Activated T-cell treated with anti-CD3 and anti-CD28 coated beads, Interleukin-2, amount 50 U/mL, for 4 hours (primary cell): ENCODE measurements around the gene BID. TPM values are rescaled to one million over a fixed set of nuclear protein-coding genes. Genes with fewer than 3 reads are reported as not detected.
"Not testable (repeated sequence)": the region's sequence is repeated elsewhere in the genome, so short reads cannot be mapped to it uniquely, and the experiment has no call there.

ENCODE experiments used
- ATAC-seq, 2 donors: fragments of 200-7000 bp; cut with Tn5 transposase; one replicate each; pipeline ENCODE4 v1.10.0; 2021
- DNase-seq: peaks from one replicate; pipeline ENCODE4 v3.0.0-alpha.2; 2020
- H3K27me3 Mint-ChIP-seq: one replicate; pipeline ENCODE4 v1.8.0; 2021; ENCODE audit warnings: low read depth, mixed read lengths
- H3K36me3 Mint-ChIP-seq: one replicate; pipeline ENCODE4 v1.8.0; 2022; ENCODE audit warnings: mixed read lengths; ENCODE audit not compliant: insufficient read depth
- H3K4me1 Mint-ChIP-seq: one replicate; pipeline ENCODE4 v1.8.0; 2021; ENCODE audit warnings: low read depth, mixed read lengths
- H3K4me3 Mint-ChIP-seq: one replicate; pipeline ENCODE4 v1.8.0; 2021; ENCODE audit warnings: mild to moderate bottlenecking, moderate library complexity, mixed read lengths
- H3K9me3 Mint-ChIP-seq: one replicate; pipeline ENCODE4 v1.8.0; 2021; ENCODE audit warnings: mixed read lengths
- total RNA-seq, 3 donors: library from RNA; stranded (reverse); gene quantifications; one replicate each; pipeline ENCODE4 v1.2.1, GENCODE V29; 2021

The BID gene
- total RNA-seq, 3 donors from 2014 or later = 30.3 to 39.5 (median 36.5) TPM

DNA sequence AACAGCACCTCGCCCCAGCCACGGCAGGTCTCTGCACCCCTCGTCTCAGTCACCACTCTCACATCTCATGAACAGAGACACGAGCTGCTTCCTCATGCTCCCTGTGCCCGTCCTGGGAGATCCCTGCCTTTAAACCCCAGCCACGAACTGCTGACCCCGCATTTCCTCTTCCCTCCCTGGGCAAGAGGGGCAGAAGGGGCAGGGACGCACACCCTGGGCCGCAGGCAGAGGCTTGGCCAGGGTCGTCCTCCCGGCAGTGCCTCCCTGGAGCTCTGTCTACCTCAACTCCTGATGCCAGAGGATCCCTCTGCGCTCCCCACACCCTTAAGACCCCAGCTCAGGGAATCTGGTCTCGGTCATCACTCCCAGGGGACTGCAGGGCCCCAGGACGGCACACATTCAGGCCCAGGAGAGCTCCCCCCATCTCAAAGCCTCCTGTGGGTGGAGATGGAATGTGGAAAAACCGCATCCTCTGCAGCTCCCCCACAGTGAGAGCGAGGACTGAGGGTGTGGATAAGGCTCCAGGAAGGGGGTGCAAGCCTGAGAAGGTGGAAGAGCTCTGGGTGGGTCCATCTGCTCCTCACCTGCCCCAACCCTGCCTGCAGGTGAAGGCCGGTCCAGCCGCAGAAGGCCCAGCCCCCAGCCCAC, 1.2 kb downstream of the BID start:
- H3K9me3 Mint-ChIP-seq = no peaks in the 10 kb centered on the region
- DNase-seq (no peak), ATAC-seq (no peak)
- peak overlapping the region; percentile 82 for H3K4me3 Mint-ChIP-seq
- H3K4me1 Mint-ChIP-seq = peaks cover 74% of the 10 kb centered on the region
- no peaks in the 10 kb centered on the region for H3K36me3 Mint-ChIP-seq
- H3K27me3 Mint-ChIP-seq = no peaks in the 10 kb centered on the region

DNA sequence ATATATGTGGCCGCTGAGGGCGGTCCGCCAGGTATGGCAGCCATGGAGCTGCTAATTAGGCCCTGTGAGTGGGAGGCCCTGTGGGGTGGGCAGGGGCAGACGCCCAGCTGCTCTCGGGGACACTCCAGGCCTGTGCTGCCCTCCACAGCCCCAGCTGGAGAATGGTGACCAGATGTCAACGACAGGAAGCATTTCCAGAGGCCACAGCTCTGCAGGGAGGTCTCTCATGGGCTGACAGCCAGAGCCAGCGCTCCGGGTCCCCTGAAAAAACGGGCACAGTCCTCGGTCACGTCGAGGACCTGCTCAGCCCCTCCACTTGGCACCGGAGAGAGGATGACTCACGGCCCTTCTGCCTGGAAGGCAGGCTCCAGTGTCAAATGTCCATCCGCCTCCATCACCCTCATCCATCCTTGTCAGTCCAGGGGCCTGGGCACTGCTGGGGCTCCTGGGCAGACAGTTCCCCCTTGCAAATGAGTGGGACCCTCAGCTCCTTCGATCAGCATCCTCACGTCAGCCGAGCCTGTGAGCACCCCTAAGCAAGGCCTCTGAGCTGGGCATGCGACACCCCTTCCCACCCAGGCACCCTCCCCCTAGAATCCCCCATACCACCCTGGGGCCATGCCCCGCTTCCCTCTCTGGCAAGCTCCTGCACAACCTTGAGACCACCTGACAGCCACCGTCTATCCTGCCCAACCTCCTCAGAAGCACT, 1.9 kb downstream of the BID start:
- no peak for DNase-seq
- Mint-ChIP-seq H3K36me3 (no peaks in the 10 kb centered on the region), H3K9me3 (no peaks in the 10 kb centered on the region), H3K4me1 (peaks cover 74% of the 10 kb centered on the region), H3K4me3 (peak overlapping the region; percentile 82), H3K27me3 (no peaks in the 10 kb centered on the region)
- no peak for ATAC-seq

DNA sequence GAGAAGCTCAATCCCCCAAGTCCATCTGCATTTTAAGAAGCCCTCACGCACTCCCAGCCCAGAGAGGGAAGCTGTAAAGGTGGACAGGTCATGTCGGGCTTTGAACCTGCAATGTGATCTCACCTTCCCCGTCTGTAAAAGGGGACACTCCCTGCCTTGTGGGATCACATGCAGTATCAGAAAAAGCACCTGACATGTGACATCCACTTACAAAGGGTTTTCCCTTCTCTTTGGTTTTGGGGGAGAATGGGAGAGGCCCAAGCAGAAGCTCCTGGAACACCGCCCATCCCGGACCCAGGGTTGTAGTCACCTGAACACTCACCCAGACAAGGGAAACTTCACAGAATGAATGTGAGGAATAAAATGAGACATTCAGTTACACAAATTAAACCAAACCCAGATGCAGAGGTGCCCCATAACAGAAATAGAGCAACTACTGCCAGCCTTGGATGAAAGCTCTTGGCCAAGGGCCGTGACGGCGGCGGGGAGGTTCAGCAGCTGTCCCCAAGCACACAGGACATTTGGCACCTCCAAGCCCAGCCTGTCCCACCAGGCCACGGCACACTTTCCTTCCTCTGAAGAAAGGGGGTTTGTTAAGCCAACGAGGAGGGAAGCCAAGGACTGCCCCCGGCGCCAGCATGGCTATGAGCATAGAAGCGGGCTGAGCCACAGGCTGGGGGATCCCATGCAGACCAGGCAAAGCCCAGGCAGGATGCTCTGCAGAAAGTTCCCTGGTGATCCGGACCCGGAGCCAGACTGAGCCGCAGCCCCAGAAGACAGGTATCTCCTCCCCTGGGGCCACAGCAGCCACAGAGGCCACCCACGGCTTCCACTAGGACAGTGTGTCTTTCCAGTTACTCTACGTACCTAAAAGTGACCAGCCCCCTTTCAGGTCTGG, 3.8 kb downstream of the BID start:
- H3K36me3 Mint-ChIP-seq = no peaks in the 10 kb centered on the region

DNA sequence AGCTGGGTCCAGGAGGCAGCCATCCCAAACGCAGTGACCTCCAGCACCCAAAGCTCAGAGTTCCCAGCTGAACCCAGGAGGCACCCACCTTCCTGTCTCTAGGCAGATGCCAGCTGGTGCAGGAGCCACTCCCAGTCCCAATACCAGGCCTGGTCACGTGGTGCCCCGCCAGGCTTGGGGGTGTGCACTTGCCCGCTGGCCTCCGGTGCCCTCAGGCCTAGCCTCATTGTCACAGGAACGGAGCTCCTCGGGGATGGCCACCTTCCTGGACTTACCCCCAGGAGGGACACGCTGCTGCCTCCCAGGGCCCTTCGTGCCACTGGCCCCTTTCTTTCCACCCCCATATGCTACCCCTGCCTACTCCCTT, 4.6 kb downstream of the BID start:
- Mint-ChIP-seq H3K4me3 (peak overlapping the region; percentile 6), H3K27me3 (no peaks in the 10 kb centered on the region), H3K4me1 (peaks cover 57% of the 10 kb centered on the region), H3K36me3 (no peaks in the 10 kb centered on the region), H3K9me3 (no peaks in the 10 kb centered on the region)
- DNase-seq (no peak), ATAC-seq (no peak)

More for the DNA sequence above, 3.8 kb downstream of the BID start:
- Mint-ChIP-seq H3K9me3 (no peaks in the 10 kb centered on the region), H3K4me3 (peak overlapping the region; percentile 6), H3K4me1 (peaks cover 60% of the 10 kb centered on the region), H3K27me3 (no peaks in the 10 kb centered on the region)
- no peak for ATAC-seq
- DNase-seq = no peak

DNA sequence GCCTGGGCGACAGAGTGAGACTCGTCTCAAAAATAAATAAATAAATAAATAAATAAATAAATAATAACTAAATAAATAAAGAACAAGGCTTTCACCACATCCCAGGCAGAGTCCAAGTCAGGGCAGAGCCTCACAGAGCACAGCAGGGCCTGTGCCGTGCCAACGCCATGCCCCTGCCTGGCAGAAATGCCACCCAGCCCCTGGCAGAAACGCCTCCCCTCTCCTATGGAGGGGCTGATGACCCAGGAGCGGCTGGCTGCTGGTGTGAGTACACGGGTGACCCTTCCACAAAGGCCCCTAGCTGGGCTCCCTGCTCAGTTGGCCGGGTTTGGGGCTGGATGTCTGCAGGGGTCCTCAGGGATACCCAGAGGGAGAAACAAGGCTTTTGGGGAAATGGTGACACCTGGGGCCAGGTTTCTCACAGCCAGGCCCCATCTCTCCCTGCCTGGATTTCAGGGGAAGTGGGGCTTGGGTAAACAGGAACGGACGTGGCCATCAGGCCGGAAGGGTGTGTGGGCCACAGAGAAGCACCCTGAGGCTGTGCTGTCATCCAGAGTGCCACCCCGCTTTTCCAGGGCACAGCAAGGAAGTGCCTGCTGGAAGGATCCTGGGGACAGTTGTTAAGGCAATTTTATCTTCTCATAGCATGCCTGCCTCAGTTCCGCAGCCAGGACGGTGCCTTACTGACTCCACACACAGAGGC, 5.1 kb downstream of the BID start:
- H3K4me3 Mint-ChIP-seq = no peak overlapping the region
- DNase-seq = no peak
- H3K4me1 Mint-ChIP-seq = peaks cover 61% of the 10 kb centered on the region
- H3K27me3 Mint-ChIP-seq = no peaks in the 10 kb centered on the region
- no peaks in the 10 kb centered on the region for H3K9me3 Mint-ChIP-seq
- ATAC-seq = no peak
- H3K36me3 Mint-ChIP-seq = no peaks in the 10 kb centered on the region

DNA sequence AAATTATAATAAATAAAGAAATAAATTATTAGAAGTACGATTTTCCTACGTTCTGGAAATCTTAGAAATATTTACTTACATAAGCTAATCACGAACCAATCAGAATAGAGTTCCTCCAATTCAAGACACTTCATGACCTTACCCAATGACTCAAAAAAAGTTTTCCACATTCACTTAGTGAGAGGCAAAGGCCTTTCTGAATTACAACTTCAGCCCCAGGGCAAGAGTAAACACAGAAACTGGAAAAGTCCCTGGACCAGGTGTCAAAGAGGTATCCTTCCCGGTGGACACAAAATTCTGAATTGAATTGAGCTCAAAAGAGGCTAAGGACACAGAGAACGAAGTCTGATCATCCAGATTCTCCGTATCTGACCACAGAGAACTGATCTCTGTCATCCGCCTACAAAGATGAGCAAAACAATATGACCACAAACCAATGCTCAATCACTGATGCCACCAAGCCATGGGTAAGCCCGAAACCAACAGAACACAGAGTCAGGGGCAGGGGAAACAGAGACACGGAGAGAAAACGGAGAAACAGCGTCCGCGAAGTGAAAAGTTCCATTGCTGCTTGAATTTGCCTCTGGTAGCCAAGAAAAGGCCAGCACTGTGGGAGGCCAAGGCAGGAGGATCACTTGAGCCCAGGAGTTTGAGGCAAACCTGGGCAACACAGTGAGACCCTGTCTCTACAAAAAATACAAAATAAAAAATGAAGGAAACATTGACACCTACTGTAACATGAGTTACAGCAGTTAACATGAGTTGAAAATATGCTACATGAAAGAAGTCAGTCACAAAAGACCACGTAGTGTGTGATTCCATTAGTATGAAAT, 6.8 kb downstream of the BID start:
- Mint-ChIP-seq H3K27me3 (no peaks in the 10 kb centered on the region), H3K4me1 (peaks cover 61% of the 10 kb centered on the region), H3K36me3 (no peaks in the 10 kb centered on the region), H3K4me3 (peak overlapping the region; percentile 42), H3K9me3 (no peaks in the 10 kb centered on the region)
- ATAC-seq = peak; percentile 94
- peak; percentile 32 for DNase-seq

DNA sequence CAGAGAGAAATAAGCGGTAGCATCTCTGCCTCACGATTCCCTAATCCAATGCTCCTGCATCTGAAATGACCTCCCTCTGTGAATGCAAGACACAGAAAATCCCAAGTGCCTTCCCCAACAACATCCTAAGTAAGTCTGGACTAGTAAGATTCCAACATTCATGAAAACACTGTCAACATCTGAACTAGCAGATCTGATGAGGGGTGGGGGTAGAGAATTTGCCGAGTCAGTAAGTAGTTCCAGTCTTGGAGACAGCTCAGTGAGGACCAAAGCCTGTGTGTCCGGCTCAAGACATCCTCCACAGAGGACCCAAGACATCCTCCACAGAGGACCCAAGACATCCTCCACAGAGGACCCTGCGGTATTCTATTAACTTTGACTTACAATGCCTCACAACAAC, 9.4 kb downstream of the BID start:
- not testable (repeated sequence) for H3K9me3 Mint-ChIP-seq, H3K27me3 Mint-ChIP-seq, H3K36me3 Mint-ChIP-seq, ATAC-seq, DNase-seq, H3K4me3 Mint-ChIP-seq
- H3K4me1 Mint-ChIP-seq = peaks cover 53% of the 10 kb centered on the region

DNA sequence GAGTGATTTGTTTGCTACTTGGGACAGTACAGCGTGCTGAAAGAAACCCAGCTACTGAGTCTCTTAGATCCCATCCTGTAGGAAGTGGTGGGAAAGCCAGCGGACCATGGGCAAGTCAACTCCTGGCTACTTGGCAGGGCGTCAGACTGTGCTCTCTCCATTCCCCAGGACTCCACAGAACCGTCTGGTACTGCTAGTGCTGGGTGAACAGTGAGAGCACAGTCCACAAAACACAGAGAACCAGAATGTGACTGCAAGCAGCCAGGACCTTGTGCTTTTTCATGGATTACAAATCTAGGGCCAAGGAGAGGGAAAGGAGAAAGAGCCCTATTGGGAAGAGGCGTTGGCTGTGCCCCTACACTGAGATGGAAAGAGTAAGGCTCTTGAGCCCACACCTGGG, 10.2 kb downstream of the BID start:
- Mint-ChIP-seq H3K36me3 (peaks cover 3% of the 10 kb centered on the region), H3K27me3 (no peaks in the 10 kb centered on the region), H3K4me1 (peaks cover 48% of the 10 kb centered on the region), H3K9me3 (no peaks in the 10 kb centered on the region), H3K4me3 (no peak overlapping the region)
- ATAC-seq = no peak
- DNase-seq = no peak

DNA sequence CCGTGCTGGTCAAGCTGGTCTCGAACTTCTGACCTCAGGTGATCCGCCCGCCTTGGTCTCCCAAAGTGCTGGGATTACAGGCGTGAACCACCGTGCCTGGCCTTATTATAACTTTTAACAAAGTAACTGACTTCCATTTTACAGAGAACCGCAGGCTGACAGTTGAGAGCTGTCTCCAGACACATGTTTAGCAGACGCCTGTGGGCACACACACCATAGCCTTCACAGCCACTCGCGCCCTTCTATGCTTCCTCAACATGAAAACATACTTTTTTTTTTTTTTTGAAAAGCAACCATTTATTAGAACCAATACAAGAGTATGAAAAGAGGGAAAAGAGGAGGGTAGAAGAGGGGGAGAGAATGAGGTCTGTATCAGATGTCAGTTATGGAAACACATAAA, 10.8 kb downstream of the BID start:
- not testable (repeated sequence) for H3K4me3 Mint-ChIP-seq, H3K36me3 Mint-ChIP-seq, DNase-seq, H3K27me3 Mint-ChIP-seq, H3K9me3 Mint-ChIP-seq, ATAC-seq
- H3K4me1 Mint-ChIP-seq = peaks cover 46% of the 10 kb centered on the region

DNA sequence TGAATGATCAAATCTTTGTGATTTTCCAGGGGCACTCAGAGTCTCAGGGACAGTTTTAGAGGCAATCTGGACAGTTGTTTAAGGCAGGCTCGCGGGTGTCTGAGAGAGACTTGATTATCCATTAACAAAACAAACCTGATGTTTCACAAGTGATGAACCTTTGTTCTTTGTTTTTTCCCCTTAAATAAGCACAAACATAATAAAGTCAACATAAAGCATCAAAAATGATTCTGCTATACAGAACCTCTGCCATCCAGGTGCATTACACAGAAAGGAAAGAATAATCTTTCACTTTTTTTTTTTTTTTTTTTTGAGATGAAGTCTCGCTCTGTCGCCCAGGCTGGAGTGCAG, 13.2 kb downstream of the BID start:
- no peaks in the 10 kb centered on the region for H3K9me3 Mint-ChIP-seq
- no peaks in the 10 kb centered on the region for H3K27me3 Mint-ChIP-seq
- peaks cover 34% of the 10 kb centered on the region for H3K4me1 Mint-ChIP-seq
- peaks cover 3% of the 10 kb centered on the region for H3K36me3 Mint-ChIP-seq
- no peak overlapping the region for H3K4me3 Mint-ChIP-seq
- no peak for DNase-seq
- no peak for ATAC-seq

DNA sequence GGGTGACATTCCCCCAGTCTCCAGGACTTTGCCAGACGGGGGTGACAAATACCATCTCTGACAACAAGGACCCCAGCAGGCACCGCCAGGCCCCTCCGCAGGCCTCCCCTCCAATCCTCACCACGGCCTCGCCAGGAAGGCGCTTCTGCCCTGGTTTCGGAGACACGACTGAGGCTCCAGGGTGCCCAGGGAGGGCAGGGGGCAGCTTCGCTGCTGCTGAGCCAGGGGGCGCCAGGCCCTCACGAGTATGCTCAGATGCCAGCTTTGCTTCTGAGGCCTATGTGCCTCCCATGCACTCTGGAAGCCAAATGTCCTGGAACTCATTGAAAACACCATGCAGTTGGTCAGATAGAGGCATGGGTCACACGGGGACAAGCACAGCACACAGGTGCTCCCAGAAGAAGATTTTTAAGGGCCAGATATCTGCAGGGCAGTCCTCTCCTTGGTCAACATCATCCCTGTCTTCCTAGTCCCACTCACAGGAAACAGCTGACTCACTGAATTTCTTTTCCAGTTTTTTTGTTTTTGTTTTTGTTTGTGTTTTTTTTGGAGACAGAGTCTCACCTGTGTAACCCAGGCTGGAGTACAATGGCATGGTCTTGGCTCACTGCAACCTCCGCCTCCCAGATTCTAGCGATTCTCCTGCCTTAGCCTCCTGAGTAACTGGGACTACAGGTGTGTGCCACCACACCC, 19.9 kb downstream of the BID start:
- no peaks in the 10 kb centered on the region for H3K27me3 Mint-ChIP-seq
- DNase-seq (no peak), ATAC-seq (peak; percentile 37 to 70)
- peaks cover 3% of the 10 kb centered on the region for H3K36me3 Mint-ChIP-seq
- no peak overlapping the region for H3K4me3 Mint-ChIP-seq
- peaks cover 3% of the 10 kb centered on the region for H3K4me1 Mint-ChIP-seq
- H3K9me3 Mint-ChIP-seq = no peaks in the 10 kb centered on the region

DNA sequence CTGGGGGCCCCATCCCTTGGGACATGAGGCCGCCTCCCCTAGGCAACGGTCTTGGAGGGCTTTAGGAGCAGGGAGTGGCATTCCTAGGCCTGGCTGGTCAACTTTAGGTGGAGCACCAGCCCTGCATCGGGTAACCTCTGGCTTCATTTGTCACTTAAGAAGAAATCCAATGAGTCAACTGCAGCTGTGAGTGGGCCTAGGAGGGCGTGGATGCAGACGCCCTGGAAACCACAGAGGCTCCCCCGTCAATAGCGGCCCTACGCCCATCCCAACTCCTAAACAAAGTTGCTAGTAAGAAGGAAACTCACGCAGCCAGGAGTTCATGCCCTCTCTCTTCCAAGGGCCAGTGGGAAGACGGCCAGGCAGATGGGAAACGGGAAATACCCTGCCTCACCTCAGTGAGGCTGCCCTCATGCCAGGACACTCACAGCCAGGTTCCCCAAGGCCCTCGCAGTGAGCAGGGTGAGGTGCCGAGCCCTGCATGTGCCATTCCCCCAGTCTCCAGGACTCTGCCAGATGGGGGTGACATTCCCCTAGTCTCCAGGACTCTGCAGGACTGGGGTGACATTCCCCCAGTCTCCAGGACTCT, 20.8 kb downstream of the BID start:
- Mint-ChIP-seq H3K4me3 (no peak overlapping the region), H3K9me3 (no peaks in the 10 kb centered on the region), H3K27me3 (no peaks in the 10 kb centered on the region), H3K36me3 (peaks cover 3% of the 10 kb centered on the region), H3K4me1 (peaks cover 3% of the 10 kb centered on the region)
- no peak for ATAC-seq
- no peak for DNase-seq

DNA sequence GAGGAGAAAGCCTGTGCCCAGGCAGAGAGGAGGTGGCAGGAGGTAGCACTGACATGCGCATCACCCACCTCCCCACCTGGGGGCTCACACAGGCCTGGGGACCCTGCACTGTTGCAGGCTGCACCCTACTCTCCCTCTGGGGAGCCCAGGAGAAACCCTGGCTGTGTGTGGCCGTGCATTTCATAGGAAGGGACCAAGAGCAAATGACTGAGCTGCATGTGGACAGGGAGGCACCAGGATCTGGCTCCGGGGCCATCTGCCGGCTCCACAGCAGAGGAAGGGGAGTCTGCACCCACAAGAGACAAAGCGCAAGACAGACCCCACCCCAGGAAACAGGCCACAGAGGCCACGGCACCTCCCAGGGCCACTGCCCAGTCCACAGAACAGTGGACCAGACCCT, 22.7 kb downstream of the BID start:
- no peak for ATAC-seq
- Mint-ChIP-seq H3K27me3 (no peaks in the 10 kb centered on the region), H3K4me1 (peaks cover 3% of the 10 kb centered on the region), H3K9me3 (no peaks in the 10 kb centered on the region), H3K36me3 (peaks cover 3% of the 10 kb centered on the region), H3K4me3 (no peak overlapping the region)
- DNase-seq = no peak
